Liver (tissue), 3 donors: ENCODE results near the gene PAPOLA.

Source experiments
- CTCF ChIP-seq: fragments of 150-350 bp; IDR thresholded peaks from 2 replicates; pipeline ENCODE4 v1.5.1; 2017; ENCODE audit warnings: improper control_type of control experiment, low read depth, low read length; ENCODE audit not compliant: missing input control
- RAD21 ChIP-seq, 2 donors: IDR thresholded peaks; 2 replicates each; pipeline ENCODE4 v1.6.1; 2016; ENCODE audit warnings: antibody characterized with exemption in 2 of 2, mild to moderate bottlenecking in 2 of 2
- donor health status: healthy.
- donor health status: healthy.

GRCh38 chr14:96587823-96588385 is 85.7 kb downstream of the PAPOLA start:
- no peak for TF ChIP-seq RAD21 (IDR thresholded peaks at IDR 0.05)
- no peak for TF ChIP-seq CTCF
